HG02623 (cell line): Measurements from ENCODE around the gene TPCN2.
"Not testable (repeated sequence)": the region's sequence is repeated elsewhere in the genome, so short reads cannot be mapped to it uniquely, and the experiment has no call there.

Experiments used
- ATAC-seq: cut with Tn5 transposase; IDR thresholded peaks from one replicate; pipeline ENCODE4 v1.9.1; 2021; ENCODE audit warnings: moderate library complexity; ENCODE audit not compliant: unreplicated experiment

TPCN2 gene

GRCh38 chr11:69123593-69124545, 75.1 kb downstream of the TPCN2 start:
- no peak for ATAC-seq

GRCh38 chr11:69125861-69126260, 77.1 kb downstream of the TPCN2 start:
- no peak for ATAC-seq

GRCh38 chr11:69126286-69126685, 77.6 kb downstream of the TPCN2 start:
- no peak for ATAC-seq

GRCh38 chr11:69127081-69127850, 78.5 kb downstream of the TPCN2 start:
- no peak for ATAC-seq

- no peak for ATAC-seq
Observed at GRCh38 chr11:69127884-69128283, 79.2 kb downstream of the TPCN2 start.

GRCh38 chr11:69129053-69129452, 80.3 kb downstream of the TPCN2 start:
- ATAC-seq, result no peak

- ATAC-seq, result no peak
Observed at GRCh38 chr11:69129647-69130046, 80.9 kb downstream of the TPCN2 start.

- no peak for ATAC-seq
Observed at GRCh38 chr11:69130654-69131053, 81.9 kb downstream of the TPCN2 start.

GRCh38 chr11:69131121-69131566, 82.4 kb downstream of the TPCN2 start:
- no peak for ATAC-seq

GRCh38 chr11:69131644-69132300, 83.0 kb downstream of the TPCN2 start:
- ATAC-seq, result no peak

- ATAC-seq, result no peak
Observed at GRCh38 chr11:69132301-69132670, 83.6 kb downstream of the TPCN2 start.

- no peak for ATAC-seq
Observed at GRCh38 chr11:69133251-69133650, 84.5 kb downstream of the TPCN2 start.

GRCh38 chr11:69134182-69134581, 85.5 kb downstream of the TPCN2 start:
- ATAC-seq, result not testable (repeated sequence)

- no peak for ATAC-seq
Observed at GRCh38 chr11:69134957-69135356, 86.2 kb downstream of the TPCN2 start.

- ATAC-seq, result no peak
Observed at GRCh38 chr11:69135420-69136363, 87.0 kb downstream of the TPCN2 start.

GRCh38 chr11:69136471-69136870, 87.7 kb downstream of the TPCN2 start:
- ATAC-seq, result no peak

- no peak for ATAC-seq
Observed at GRCh38 chr11:69137151-69137844, 88.6 kb downstream of the TPCN2 start.

- ATAC-seq, result no peak
Observed at GRCh38 chr11:69138265-69138664, 89.5 kb downstream of the TPCN2 start.

- not testable (repeated sequence) for ATAC-seq
Observed at GRCh38 chr11:69140161-69140560, 91.4 kb downstream of the TPCN2 start.

- no peak for ATAC-seq
Observed at GRCh38 chr11:69140635-69141034, 91.9 kb downstream of the TPCN2 start.
